Measurements from ENCODE around the gene LRRC8C.

Gene LRRC8C

GRCh38 chr1:89687254-89687653 is 54.3 kb downstream of the LRRC8C start:
- TF ChIP-seq CTCF (IDR thresholded peaks at IDR 0.05): no peak

- TF ChIP-seq CTCF (IDR thresholded peaks at IDR 0.05): no peak
These were observed 55.7 kb downstream of the LRRC8C start for GRCh38 chr1:89688607-89689006.

GRCh38 chr1:89689234-89689633 is 56.3 kb downstream of the LRRC8C start:
- TF ChIP-seq CTCF (IDR thresholded peaks at IDR 0.05): no peak

GRCh38 chr1:89690595-89690994 is 57.7 kb downstream of the LRRC8C start:
- TF ChIP-seq CTCF (IDR thresholded peaks at IDR 0.05): no peak

- TF ChIP-seq CTCF (IDR thresholded peaks at IDR 0.05): no peak
These were observed 59.9 kb downstream of the LRRC8C start for GRCh38 chr1:89692601-89693521.

- TF ChIP-seq CTCF (IDR thresholded peaks at IDR 0.05): no peak
These were observed 62.9 kb downstream of the LRRC8C start for GRCh38 chr1:89695847-89696246.

GRCh38 chr1:89697383-89697782 is 64.5 kb downstream of the LRRC8C start:
- TF ChIP-seq CTCF (IDR thresholded peaks at IDR 0.05): no peak

Measured in LNCAP (cell line).